GM23338 (cell line): ENCODE results near the gene DTD1.

Experiments
- CTCF ChIP-seq, 2 experiments: fragments of 200-600 bp in 1 of 2; sonication (generic) in 1 of 2; conservative IDR thresholded peaks; 2 replicates each; pipeline versions ENCODE4 v1.5.1 to v1.6.1; 2016 to 2017; ENCODE audit warnings: antibody characterized with exemption in 2 of 2, low read depth in 2 of 2, mild to moderate bottlenecking in 2 of 2, moderate library complexity in 1 of 2
- EZH2 ChIP-seq: fragments of 200-600 bp; sonication (generic); IDR thresholded peaks from one replicate; pipeline ENCODE4 v1.8.0; 2017; ENCODE audit warnings: antibody characterized with exemption, mild to moderate bottlenecking, low read depth; ENCODE audit not compliant: unreplicated experiment
- EZH2phosphoT487 ChIP-seq: fragments of 200-600 bp; sonication (generic); IDR thresholded peaks from one replicate; pipeline ENCODE4 v1.8.1; 2018; ENCODE audit warnings: antibody characterized with exemption; ENCODE audit not compliant: unreplicated experiment
- JUNB ChIP-seq: IDR thresholded peaks from one replicate; pipeline ENCODE4 v1.6.1; 2016; ENCODE audit warnings: antibody characterized with exemption; ENCODE audit not compliant: unreplicated experiment
- POLR2AphosphoS5 ChIP-seq: IDR thresholded peaks from 2 replicates; pipeline ENCODE4 v1.6.1; 2016; ENCODE audit warnings: antibody characterized with exemption, low read depth
- REST ChIP-seq: IDR thresholded peaks from one replicate; pipeline ENCODE4 v1.6.1; 2018; ENCODE audit warnings: antibody characterized with exemption; ENCODE audit not compliant: unreplicated experiment

- TF ChIP-seq CTCF (conservative IDR thresholded peaks at IDR 0.05; ENCODE audit: low read depth in 2 of 2) (no peak), POLR2AphosphoS5 (no peak), REST (no peak), EZH2 (no peak), JUNB (no peak), EZH2phosphoT487 (no peak)
These were observed 59.9 kb downstream of the DTD1 start for GRCh38 chr20:18647777-18648176.
